MM.1S (cell line): Measurements from ENCODE around the gene CELF5.

ENCODE experiments used
- DNase-seq: peaks from one replicate; pipeline ENCODE4 v3.0.0-alpha.2; 2015
- H2AFZ ChIP-seq: fragments of 300-600 bp; sonication (generic); 2 replicates; pipeline ENCODE4 v1.6.0; 2016; ENCODE audit warnings: antibody characterized with exemption, low read length
- H3F3A ChIP-seq: fragments of 300-600 bp; sonication (generic); 2 replicates; pipeline ENCODE4 v1.6.1; 2016; ENCODE audit warnings: mild to moderate bottlenecking, antibody characterized with exemption, low read length, moderate library complexity, mixed read lengths; ENCODE audit not compliant: insufficient read depth
- H3K27ac ChIP-seq: fragments of 300-600 bp; sonication (generic); 2 replicates; pipeline ENCODE4 v1.5.1; 2016; ENCODE audit warnings: mild to moderate bottlenecking, low read length
- H3K27me3 ChIP-seq: fragments of 300-600 bp; sonication (generic); replicated peaks from 2 replicates; pipeline ENCODE4 v1.6.0; 2016; ENCODE audit warnings: low read length; ENCODE audit not compliant: insufficient read depth
- H3K36me3 ChIP-seq: fragments of 300-600 bp; sonication (generic); replicated peaks from 2 replicates; pipeline ENCODE4 v1.6.1; 2016; ENCODE audit warnings: mild to moderate bottlenecking, low read length, mixed read lengths; ENCODE audit not compliant: insufficient read depth
- H3K4me1 ChIP-seq: fragments of 300-600 bp; sonication (generic); 2 replicates; pipeline ENCODE4 v1.6.1; 2016; ENCODE audit warnings: low read length, mixed read lengths
- H3K4me2 ChIP-seq: fragments of 300-600 bp; sonication (generic); 2 replicates; pipeline ENCODE4 v1.6.0; 2016; ENCODE audit warnings: low read depth, low read length
- H3K4me3 ChIP-seq: fragments of 300-600 bp; sonication (generic); 2 replicates; pipeline ENCODE4 v1.5.1; 2016; ENCODE audit warnings: low read length, mixed read lengths
- H3K79me2 ChIP-seq: fragments of 300-600 bp; sonication (generic); 2 replicates; pipeline ENCODE4 v1.6.1; 2016; ENCODE audit warnings: mixed run types, low read length, mixed read lengths
- H3K9ac ChIP-seq: fragments of 300-600 bp; sonication (generic); 2 replicates; pipeline ENCODE4 v1.6.1; 2016; ENCODE audit warnings: low read length, mixed read lengths
- H3K9me2 ChIP-seq: fragments of 300-600 bp; sonication (generic); replicated peaks from 2 replicates; pipeline ENCODE4 v1.6.1; 2016; ENCODE audit warnings: mild to moderate bottlenecking, low read length, mixed read lengths; ENCODE audit not compliant: insufficient read depth
- H3K9me3 ChIP-seq: fragments of 300-600 bp; sonication (generic); replicated peaks from 2 replicates; pipeline ENCODE4 v1.6.1; 2016; ENCODE audit warnings: mild to moderate bottlenecking, low read length, mixed read lengths; ENCODE audit not compliant: insufficient read depth
- H4K20me1 ChIP-seq: fragments of 300-600 bp; sonication (generic); 2 replicates; pipeline ENCODE4 v1.6.1; 2016; ENCODE audit warnings: mild to moderate bottlenecking, low read length, moderate library complexity, mixed read lengths; ENCODE audit not compliant: insufficient read depth
- CTCF ChIP-seq: fragments of 300-600 bp; sonication (generic); IDR thresholded peaks from 2 replicates; pipeline ENCODE4 v1.5.1; 2016; ENCODE audit warnings: antibody characterized with exemption, low read length, mixed read lengths
- EZH2 ChIP-seq: fragments of 300-600 bp; sonication (generic); optimal IDR thresholded peaks from 2 replicates; pipeline ENCODE3; 2017; ENCODE audit warnings: low read depth, mild to moderate bottlenecking, antibody characterized with exemption, low read length, mixed read lengths
- EZH2phosphoT487 ChIP-seq: fragments of 300-600 bp; sonication (generic); IDR thresholded peaks from 2 replicates; pipeline ENCODE4 v1.6.1; 2018; ENCODE audit warnings: antibody characterized with exemption, low read length

Gene CELF5

GRCh38 chr19:3253270-3253669, 28.8 kb downstream of the CELF5 start:
- Histone ChIP-seq H3K27ac (no peak overlapping the region), H3K9ac (no peak overlapping the region), H3K79me2 (no peaks in the 10 kb centered on the region), H3F3A (no peaks in the 10 kb centered on the region), H3K4me3 (no peak overlapping the region), H2AFZ (no peak overlapping the region), H3K9me2 (no peaks in the 10 kb centered on the region), H3K36me3 (no peaks in the 10 kb centered on the region), H3K4me1 (no peaks in the 10 kb centered on the region), H3K27me3 (peaks cover 67% of the 10 kb centered on the region), H4K20me1 (no peaks in the 10 kb centered on the region), H3K9me3 (no peaks in the 10 kb centered on the region), H3K4me2 (no peak overlapping the region)
- TF ChIP-seq CTCF = no peak
- no peak for TF ChIP-seq EZH2phosphoT487
- no peak for TF ChIP-seq EZH2
- no peak for DNase-seq

- no peak overlapping the region for H2AFZ ChIP-seq
- no peaks in the 10 kb centered on the region for H3K9me2 ChIP-seq
- H3K4me1 ChIP-seq = no peaks in the 10 kb centered on the region
- H3K36me3 ChIP-seq = no peaks in the 10 kb centered on the region
- H3K9ac ChIP-seq = no peak overlapping the region
- DNase-seq = no peak
- no peak overlapping the region for H3K27ac ChIP-seq
- no peaks in the 10 kb centered on the region for H3F3A ChIP-seq
- H3K79me2 ChIP-seq = no peaks in the 10 kb centered on the region
- H3K4me3 ChIP-seq = no peak overlapping the region
- no peak for TF ChIP-seq EZH2phosphoT487
- H3K27me3 ChIP-seq = peaks cover 67% of the 10 kb centered on the region
- no peak overlapping the region for H3K4me2 ChIP-seq
- no peaks in the 10 kb centered on the region for H4K20me1 ChIP-seq
- H3K9me3 ChIP-seq = no peaks in the 10 kb centered on the region
These were observed 30.1 kb downstream of the CELF5 start for GRCh38 chr19:3254520-3254919.

GRCh38 chr19:3257071-3257470, 32.6 kb downstream of the CELF5 start:
- no peak for TF ChIP-seq EZH2

GRCh38 chr19:3262362-3262761, 37.9 kb downstream of the CELF5 start:
- Histone ChIP-seq H3K9me2 (no peaks in the 10 kb centered on the region), H3K9me3 (no peaks in the 10 kb centered on the region)

More at GRCh38 chr19:3257071-3257470, 32.6 kb downstream of the CELF5 start:
- H3K9me2 ChIP-seq = no peaks in the 10 kb centered on the region
- H3K4me1 ChIP-seq = no peaks in the 10 kb centered on the region
- no peak overlapping the region for H2AFZ ChIP-seq
- no peak overlapping the region for H3K9ac ChIP-seq
- H4K20me1 ChIP-seq = no peaks in the 10 kb centered on the region
- H3K27me3 ChIP-seq = peaks cover 72% of the 10 kb centered on the region
- no peak for DNase-seq
- no peaks in the 10 kb centered on the region for H3F3A ChIP-seq
- no peaks in the 10 kb centered on the region for H3K79me2 ChIP-seq
- H3K27ac ChIP-seq = no peak overlapping the region
- H3K4me2 ChIP-seq = no peak overlapping the region
- H3K36me3 ChIP-seq = no peaks in the 10 kb centered on the region
- no peaks in the 10 kb centered on the region for H3K9me3 ChIP-seq
- H3K4me3 ChIP-seq = no peak overlapping the region

More at GRCh38 chr19:3262362-3262761, 37.9 kb downstream of the CELF5 start:
- DNase-seq = no peak
- Histone ChIP-seq H3F3A (no peaks in the 10 kb centered on the region), H3K4me3 (no peak overlapping the region), H3K79me2 (no peaks in the 10 kb centered on the region), H3K4me1 (no peaks in the 10 kb centered on the region), H3K36me3 (no peaks in the 10 kb centered on the region), H3K27ac (no peak overlapping the region), H3K27me3 (peaks cover 93% of the 10 kb centered on the region), H3K9ac (no peak overlapping the region), H4K20me1 (no peaks in the 10 kb centered on the region), H3K4me2 (no peak overlapping the region), H2AFZ (no peak overlapping the region)
- TF ChIP-seq EZH2phosphoT487 (no peak), CTCF (no peak), EZH2 (no peak)
